MCF 10A (cell line): ENCODE measurements around the gene ABCA13. TPM values are rescaled to one million over a fixed set of nuclear protein-coding genes. Genes with fewer than 3 reads are reported as not detected.
A peak's percentile ranks its signal among the peaks of the same experiment; 100 is the strongest.

ENCODE experiments used
- BruUV-seq: library from RNA; stranded (reverse); fragments of 400-500 nt; replicated peaks from 2 replicates; lab custom pipeline; 2021; lab: Mats Ljungman, UMichigan
- CTCF ChIA-PET: fragments of 300-600 bp; sonication (Branson Sonifier 250); formaldehyde crosslinking; extraction: SDS; loops from one replicate; lab custom pipeline; 2021; ENCODE audit warnings: antibody characterized with exemption, inconsistent platforms; lab: Yijun Ruan, JAX
- POLR2A ChIA-PET: fragments of 300-600, 350-650 bp; sonication (Branson Sonifier 250); formaldehyde crosslinking; extraction: SDS; loops from one replicate; lab custom pipeline; 2020; ENCODE audit warnings: antibody characterized with exemption, inconsistent platforms; lab: Yijun Ruan, JAX
- DNase-seq: peaks from one replicate; pipeline ENCODE4 v3.0.0-alpha.2; 2018; ENCODE audit not compliant: unreplicated experiment
- H3K27ac Mint-ChIP-seq: one replicate; pipeline ENCODE4 v1.8.0; 2022; ENCODE audit warnings: mild to moderate bottlenecking, low read depth, mixed read lengths; ENCODE audit not compliant: unreplicated experiment
- H3K27me3 Mint-ChIP-seq: one replicate; pipeline ENCODE4 v1.8.0; 2022; ENCODE audit warnings: mixed read lengths; ENCODE audit not compliant: insufficient read depth, unreplicated experiment
- H3K36me3 Mint-ChIP-seq: one replicate; pipeline ENCODE4 v1.8.0; 2022; ENCODE audit warnings: mild to moderate bottlenecking, moderate library complexity, mixed read lengths; ENCODE audit not compliant: insufficient read depth, unreplicated experiment
- H3K4me1 Mint-ChIP-seq: one replicate; pipeline ENCODE4 v1.8.0; 2022; ENCODE audit warnings: mixed read lengths; ENCODE audit not compliant: insufficient read depth, unreplicated experiment
- H3K4me3 Mint-ChIP-seq: one replicate; pipeline ENCODE4 v1.8.0; 2022; ENCODE audit warnings: mild to moderate bottlenecking, moderate library complexity, mixed read lengths; ENCODE audit not compliant: unreplicated experiment
- H3K9me3 Mint-ChIP-seq: one replicate; pipeline ENCODE4 v1.8.0; 2022; ENCODE audit warnings: mixed read lengths; ENCODE audit not compliant: unreplicated experiment
- CTCF ChIP-seq: fragments of 200-600 bp; IDR thresholded peaks from one replicate; pipeline ENCODE4 v1.8.0; 2022; ENCODE audit warnings: antibody characterized with exemption, mild to moderate bottlenecking; ENCODE audit not compliant: unreplicated experiment
- intact Hi-C: fragments of 100-400 bp; cut with micrococcal nuclease; formaldehyde crosslinking; loops from 2 replicates; pipeline ENCODE4 v1.14.1; 2022
- total RNA-seq: library from RNA; stranded (reverse); gene quantifications from 2 replicates; pipeline ENCODE4 v1.2.3, GENCODE V29; 2022

The ABCA13 gene
- total RNA-seq, 1 experiment from 2014 or later = 0.30 TPM

DNA sequence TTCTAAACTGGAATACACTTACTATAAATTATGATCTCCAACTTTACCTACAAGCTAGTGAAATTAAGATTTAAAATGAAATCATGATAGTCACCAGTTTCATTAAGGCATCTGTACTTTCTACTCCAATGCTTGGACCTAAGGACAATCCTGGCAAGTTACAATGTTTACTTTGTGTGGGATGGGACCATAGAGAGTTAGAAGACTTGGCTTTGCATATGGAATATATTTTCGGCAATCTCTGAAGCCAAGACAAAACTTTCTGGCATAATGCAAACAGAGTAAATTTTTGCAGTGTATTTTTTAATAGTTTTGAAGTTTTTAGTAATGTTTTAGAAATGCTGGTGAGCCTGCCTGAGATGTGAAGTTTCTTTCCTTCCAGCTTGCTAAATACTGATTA, 248.9 kb downstream of the ABCA13 start:
- no peaks in the 10 kb centered on the region for H3K27me3 Mint-ChIP-seq
- ChIA-PET CTCF (interaction anchor here (1.1 kb wide), 1 partner anchor 121 kb away, joined by 4 read pairs; no protein-coding TSS in a partner anchor), POLR2A (no interaction called here)
- H3K9me3 Mint-ChIP-seq = no peaks in the 10 kb centered on the region
- BruUV-seq = no TSS peak
- no peak for DNase-seq
- peaks cover 24% of the 10 kb centered on the region for H3K4me1 Mint-ChIP-seq
- no peak overlapping the region for H3K27ac Mint-ChIP-seq
- no peak for TF ChIP-seq CTCF
- H3K36me3 Mint-ChIP-seq = no peaks in the 10 kb centered on the region
- no peak overlapping the region for H3K4me3 Mint-ChIP-seq
- intact Hi-C loops = loop anchor here (10.0 kb wide), 3 partner anchors 345 to 905 kb away; no protein-coding TSS in a partner anchor

GRCh38 chr7:48421357-48421756, 250.1 kb downstream of the ABCA13 start:
- intact Hi-C loops = loop anchor here (10.0 kb wide), 3 partner anchors 343 to 903 kb away; no protein-coding TSS in a partner anchor
- H3K4me1 Mint-ChIP-seq = peaks cover 28% of the 10 kb centered on the region
- no TSS peak for BruUV-seq
- no peaks in the 10 kb centered on the region for H3K9me3 Mint-ChIP-seq
- ChIA-PET CTCF (no interaction called here), POLR2A (interaction anchor here (1.3 kb wide), 1 partner anchor 16 kb away, joined by 3 read pairs; no protein-coding TSS in a partner anchor)
- no peak for DNase-seq
- no peak overlapping the region for H3K27ac Mint-ChIP-seq
- TF ChIP-seq CTCF = no peak
- no peaks in the 10 kb centered on the region for H3K27me3 Mint-ChIP-seq
- no peaks in the 10 kb centered on the region for H3K36me3 Mint-ChIP-seq
- H3K4me3 Mint-ChIP-seq = no peak overlapping the region

GRCh38 chr7:48424731-48425130, 253.5 kb downstream of the ABCA13 start:
- peak; percentile 80 for TF ChIP-seq CTCF
- BruUV-seq = no TSS peak
- no peak overlapping the region for H3K4me3 Mint-ChIP-seq
- H3K9me3 Mint-ChIP-seq = no peaks in the 10 kb centered on the region
- POLR2A ChIA-PET = no interaction called here
- H3K36me3 Mint-ChIP-seq = no peaks in the 10 kb centered on the region
- CTCF ChIA-PET = interaction anchor here (2.1 kb wide), 1 partner anchor 450 kb away, joined by 10 read pairs; no protein-coding TSS in a partner anchor
- peaks cover 39% of the 10 kb centered on the region for H3K4me1 Mint-ChIP-seq
- intact Hi-C loops = loop anchor here (1.0 to 10.0 kb wide), 5 partner anchors 340 to 900 kb away; no protein-coding TSS in a partner anchor
- H3K27me3 Mint-ChIP-seq = no peaks in the 10 kb centered on the region
- DNase-seq = peak; percentile 53
- H3K27ac Mint-ChIP-seq = no peak overlapping the region

- H3K36me3 Mint-ChIP-seq = no peaks in the 10 kb centered on the region
- POLR2A ChIA-PET = interaction anchor here (0.6 kb wide), 1 partner anchor 36 kb away, joined by 3 read pairs; no protein-coding TSS in a partner anchor
- TF ChIP-seq CTCF = no peak
- no peaks in the 10 kb centered on the region for H3K9me3 Mint-ChIP-seq
- CTCF ChIA-PET = interaction anchor here (1.3 to 2.1 kb wide), 2 partner anchors 449 to 450 kb away, joined by 5 to 10 read pairs; no protein-coding TSS in a partner anchor
- H3K4me3 Mint-ChIP-seq = no peak overlapping the region
- peaks cover 28% of the 10 kb centered on the region for H3K4me1 Mint-ChIP-seq
- no peaks in the 10 kb centered on the region for H3K27me3 Mint-ChIP-seq
- no TSS peak for BruUV-seq
- no peak overlapping the region for H3K27ac Mint-ChIP-seq
- no peak for DNase-seq
- intact Hi-C loops = loop anchor here (2.0 to 10.0 kb wide), 4 partner anchors 128 to 898 kb away; no protein-coding TSS in a partner anchor
Observed at GRCh38 chr7:48426331-48426965, 255.2 kb downstream of the ABCA13 start.
